Germinal center (tissue), 1 donor: Measurements from ENCODE around the gene SLC4A5.
"Not testable (repeated sequence)": the region's sequence is repeated elsewhere in the genome, so short reads cannot be mapped to it uniquely, and the experiment has no call there.

Source experiments
- DNase-seq: peaks from one replicate; pipeline ENCODE4 v3.0.0; 2012; ENCODE audit warnings: mixed read lengths, low spot score

Gene SLC4A5

DNA sequence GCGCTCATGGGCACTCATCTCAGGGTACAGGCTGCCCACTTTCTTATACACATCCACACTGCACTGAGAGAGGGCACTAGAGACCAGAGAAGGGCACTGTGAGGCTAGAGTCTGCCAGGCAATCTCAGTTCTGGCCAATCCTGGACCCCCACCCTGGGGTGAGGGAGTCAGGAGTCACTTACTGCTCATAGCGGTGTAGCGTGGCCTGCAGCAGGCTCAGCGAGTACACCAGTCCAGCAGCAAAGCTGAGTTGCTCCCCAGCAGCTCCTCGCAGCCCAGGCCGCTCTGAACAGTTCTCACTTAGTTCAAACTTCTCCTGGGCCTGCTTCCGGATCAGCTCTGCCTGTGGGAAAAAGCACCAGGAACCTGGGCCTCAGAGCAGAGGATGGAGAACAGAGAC lies 24.6 kb upstream of the SLC4A5 start:
- DNase-seq: no peak

DNA sequence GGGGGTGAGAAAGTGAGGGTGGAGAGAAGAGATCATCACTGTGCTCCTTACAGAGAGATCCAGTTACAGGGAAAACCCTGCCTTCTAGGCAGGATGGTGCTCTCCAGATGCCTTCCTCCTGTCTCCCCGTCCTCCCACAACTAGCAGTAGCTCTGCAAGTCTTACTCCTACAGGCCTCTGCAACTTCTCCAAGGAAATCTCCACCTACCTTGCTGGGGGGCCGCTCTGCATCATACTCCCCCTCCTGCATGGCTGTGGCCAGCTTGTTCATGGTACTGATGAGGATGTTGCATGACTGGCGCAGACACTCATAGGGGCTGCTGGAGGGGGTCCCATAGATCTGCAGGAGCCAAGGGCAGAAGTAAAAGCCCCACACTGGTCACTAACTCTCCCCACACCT lies 22.8 kb upstream of the SLC4A5 start:
- DNase-seq: no peak

DNA sequence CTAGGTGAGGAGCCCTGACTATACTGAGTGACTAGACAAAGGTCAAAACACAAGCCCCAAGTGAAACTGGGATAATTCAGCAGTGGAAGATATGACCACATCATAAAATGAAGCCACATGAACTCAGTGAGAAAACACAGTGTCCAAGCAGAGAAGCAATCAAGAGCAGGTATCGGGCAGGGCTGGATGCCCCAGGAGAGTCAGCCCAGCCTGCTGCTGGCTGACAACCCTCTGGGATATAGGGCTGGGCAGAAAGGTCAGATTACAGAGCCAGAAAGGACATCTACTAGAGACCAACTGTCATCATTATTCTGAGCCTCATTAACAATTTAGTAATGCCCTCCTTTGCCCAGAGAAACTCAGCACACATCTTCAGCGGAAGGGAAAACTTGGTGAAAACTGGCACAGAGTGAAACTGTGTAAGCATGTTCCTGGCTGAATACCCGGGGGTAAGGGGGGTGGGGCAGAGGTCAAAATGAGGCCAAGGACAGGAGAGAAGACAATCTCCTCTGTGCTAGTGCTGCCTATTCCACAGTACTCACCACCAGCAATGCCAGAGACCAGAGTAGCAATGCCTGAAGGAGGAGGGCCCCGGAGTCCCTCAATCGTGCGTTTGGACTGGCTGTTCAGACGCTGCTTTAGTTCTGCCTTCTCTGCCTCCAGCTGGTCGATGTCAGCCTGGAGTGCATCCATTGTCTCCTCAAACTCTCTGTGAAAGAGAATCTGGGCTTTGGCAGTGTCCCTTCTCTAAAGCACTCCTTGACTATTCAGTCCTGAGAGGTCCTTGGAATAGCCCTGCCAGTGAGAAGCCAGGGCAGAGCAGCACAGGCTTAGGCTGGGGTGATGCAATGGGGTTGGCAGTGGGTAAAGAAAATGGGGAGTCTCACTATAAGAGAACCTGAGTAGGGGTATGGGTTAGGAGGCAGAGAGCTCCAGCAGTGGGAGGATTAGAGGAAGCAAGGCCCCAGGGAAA lies 21.6 kb upstream of the SLC4A5 start:
- DNase-seq: no peak

DNA sequence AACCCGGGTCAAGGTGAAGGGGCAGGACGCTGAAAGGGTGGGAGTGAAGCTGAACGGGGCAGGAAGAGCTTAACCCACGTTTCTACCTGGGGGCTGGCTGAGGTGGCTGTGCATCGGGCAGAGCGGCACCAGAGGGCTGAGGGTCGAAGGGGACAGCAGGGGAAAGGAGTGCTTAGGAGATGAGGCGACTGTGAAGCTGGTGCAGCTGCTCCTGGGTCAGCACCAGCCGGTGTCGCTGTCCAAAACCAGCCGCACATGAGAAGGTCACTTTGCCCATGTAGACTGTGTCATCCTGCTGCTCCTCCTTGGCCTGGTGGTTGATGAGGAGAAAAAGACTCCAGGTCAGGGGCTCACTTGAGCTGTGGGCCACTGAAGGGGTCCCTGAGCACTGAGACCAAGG lies 18.1 kb upstream of the SLC4A5 start:
- no peak for DNase-seq

DNA sequence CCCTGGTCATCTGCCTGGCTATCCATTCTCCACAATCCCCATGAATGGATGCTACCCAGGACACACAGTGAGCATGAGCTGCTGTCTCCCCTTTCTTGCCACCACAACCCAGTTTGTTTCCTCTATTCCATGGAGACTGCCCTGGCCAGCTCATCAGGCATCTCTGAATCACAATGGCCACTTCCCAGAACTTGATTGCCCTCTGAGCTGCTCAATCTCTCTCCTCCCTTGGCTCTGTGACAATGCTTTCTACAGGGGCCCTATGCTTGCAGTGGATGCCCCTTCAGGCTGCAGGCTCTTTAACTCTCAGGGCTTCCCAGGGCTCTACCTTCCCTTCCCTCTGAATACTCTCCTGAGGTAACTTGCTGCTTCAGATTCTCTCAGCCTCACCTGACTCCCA lies 14.4 kb upstream of the SLC4A5 start:
- no peak for DNase-seq

DNA sequence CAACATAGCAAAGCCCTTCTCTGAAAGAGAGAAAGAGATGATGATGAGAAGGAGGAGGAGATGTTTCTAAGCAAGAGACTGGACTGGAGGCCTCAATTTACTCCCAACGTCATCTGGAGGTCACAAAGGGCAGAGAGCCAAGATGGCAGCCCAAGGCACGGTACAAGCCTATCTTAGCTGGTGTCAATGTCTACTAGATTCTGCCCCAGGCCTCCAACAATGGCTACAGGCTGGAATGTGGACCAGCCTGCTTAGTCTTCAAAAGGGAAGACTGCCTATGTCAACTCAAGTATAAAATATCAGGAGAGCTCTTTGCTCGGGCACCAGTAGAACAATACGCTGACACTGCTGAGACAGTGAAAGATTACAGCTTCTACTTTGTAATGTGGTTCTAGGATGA lies 6.7 kb upstream of the SLC4A5 start:
- DNase-seq: no peak

DNA sequence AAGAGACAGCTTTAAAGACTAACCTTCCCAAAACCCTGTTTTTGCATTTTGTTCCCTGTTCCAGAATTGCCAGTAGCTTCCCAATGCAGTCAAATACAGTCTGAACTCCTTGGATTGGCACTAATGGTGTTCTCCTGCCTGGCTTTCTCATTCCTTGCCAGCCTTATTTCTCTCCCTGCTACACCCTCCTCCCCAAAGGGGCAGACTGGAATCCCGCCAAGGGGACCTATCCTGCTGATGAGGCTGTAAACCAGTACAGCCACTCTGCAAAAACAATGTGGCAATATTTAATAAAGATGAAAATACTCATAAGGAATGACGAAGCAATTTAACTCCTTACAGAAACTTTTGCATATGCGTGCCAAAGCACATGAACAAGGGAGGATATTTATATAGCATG lies 4.5 kb upstream of the SLC4A5 start:
- no peak for DNase-seq

DNA sequence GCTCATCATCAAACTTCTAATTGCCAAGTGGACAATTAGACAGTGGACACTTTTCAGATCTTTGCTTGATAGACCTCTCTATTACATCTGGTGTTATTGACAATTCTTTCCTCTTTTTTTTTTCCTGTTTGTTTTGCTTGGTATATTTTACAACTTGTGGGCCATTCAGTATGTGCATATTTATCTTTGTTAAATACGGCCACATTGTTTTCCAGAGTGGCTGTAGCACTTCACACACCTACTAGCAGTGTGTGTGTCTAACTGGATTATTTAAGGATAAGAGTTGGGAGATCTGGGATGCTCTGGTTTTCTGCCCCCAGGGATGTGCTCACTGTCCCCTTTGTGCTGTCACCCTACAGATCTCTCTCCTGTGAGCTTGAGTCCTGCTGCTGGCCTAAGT lies 4.1 kb upstream of the SLC4A5 start:
- DNase-seq: no peak

DNA sequence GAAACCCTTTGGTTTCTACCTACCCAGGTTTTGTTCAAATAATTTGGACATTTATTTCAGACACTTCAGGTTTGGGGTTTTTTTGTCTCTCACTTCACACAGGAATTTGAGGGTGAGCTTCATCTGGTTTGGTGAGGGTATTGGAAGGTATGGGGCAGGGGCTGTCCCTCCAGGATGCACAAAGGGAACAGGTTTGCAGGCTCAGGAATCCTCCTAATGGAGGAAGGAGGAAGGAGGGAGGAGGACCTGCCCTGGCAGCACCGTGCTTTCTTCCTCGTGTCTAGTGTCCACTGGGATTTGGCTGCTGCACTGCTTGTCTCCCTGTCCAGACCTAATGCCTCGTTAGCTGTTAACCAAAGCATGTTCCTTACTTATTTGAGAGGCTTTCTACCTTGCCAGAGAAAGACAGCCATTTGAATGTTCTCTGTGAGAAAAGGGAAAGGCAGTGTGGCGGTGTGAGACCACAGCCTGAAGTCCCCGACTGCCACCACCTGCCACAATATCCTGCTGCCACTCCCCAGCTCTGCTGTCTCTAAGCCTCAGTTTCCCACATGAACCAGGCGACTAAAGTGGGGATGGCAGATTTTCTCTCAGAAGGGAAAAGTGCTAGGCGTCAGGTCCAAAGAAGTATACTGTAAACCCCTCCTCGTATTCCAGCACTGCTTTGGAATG lies 2.2 kb upstream of the SLC4A5 start:
- DNase-seq: no peak

DNA sequence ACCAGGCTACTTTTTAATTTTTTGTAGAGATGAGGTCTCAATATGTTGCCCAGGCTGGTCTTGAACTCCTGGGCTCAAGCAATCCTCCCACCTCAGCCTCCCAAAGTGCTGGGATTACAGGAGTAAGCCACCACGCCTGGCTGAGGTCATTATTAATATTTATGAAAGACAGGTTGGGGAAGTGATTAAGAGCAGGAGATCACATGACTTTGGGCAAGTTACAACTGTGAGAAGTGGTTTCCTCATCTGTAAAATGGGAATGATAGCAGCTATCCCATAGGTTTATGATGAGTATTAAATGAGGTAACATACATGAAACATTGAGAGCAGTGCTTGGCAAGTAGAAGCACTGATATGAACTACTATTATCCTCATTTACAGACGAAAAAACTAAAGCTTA lies 7.0 kb downstream of the SLC4A5 start:
- DNase-seq: not testable (repeated sequence)

DNA sequence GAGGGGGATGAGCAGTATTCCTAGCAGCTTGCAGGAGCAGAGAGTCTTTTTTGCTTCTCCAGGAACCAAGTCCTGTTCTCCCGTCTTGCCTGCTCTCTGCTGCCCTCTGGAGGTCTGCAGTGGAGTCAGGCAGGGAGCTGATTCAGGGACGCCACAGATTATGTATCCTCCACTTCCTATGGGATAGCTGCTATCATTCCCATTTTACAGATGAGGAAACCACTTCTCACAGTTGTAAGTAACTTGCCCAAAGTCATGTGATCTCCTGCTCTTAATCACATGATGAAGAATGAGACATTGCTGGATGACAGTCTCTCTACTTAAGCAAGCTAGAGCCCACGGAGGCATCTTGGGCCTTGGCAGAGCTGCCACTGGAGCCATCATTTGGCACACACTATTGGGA lies 8.3 kb downstream of the SLC4A5 start:
- peak; percentile 53 for DNase-seq

DNA sequence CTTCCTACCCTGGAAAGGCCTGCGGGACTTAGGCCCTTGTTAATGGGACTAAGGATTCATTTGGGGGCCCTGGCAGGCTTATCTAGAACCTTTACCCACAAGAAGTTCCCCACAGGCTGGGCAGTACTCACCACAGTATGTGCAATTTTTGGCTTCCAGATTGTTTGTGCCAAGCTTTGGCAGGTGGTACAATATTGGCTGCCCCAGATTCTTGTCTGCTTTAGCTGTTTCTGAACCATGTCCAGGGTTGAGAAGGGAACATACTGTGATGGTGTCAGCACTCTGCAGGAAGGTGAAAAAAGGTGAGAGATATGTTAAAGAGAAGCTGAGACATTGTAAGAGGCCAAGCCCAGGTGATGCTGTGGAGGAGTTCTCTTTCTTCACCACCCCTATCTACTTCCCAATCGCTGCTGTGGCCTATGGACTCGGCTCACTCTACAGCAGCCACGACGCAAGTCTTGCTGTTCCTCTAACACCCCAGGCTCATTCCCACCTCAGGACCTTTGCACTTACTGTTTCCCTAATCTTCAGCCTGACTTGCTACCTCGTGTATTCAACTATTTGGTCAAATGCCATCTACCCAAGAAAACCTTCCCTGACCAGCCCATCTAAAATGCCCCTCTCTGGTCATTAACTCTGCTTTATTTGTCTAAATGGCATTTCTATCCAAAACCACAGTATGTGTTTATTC lies 9.2 kb downstream of the SLC4A5 start:
- no peak for DNase-seq

DNA sequence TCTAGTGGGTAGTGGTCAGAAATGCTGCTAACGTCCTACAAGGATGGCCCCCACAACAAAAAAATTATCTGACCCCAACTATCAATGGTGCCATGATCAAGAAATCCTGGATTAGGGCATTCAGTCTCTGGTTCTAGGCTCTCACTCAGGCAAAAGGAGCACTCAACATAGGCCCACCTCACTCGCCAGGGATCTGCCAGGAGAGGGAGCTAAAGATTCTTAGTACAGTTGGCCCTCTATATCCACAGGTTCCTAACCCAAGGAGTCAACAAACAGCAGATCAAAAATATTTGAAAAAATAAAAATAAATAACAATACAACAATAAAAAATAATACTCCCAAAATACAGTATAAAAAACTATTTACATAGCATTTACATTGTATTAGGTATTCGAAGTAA lies 10.0 kb downstream of the SLC4A5 start:
- DNase-seq: no peak

DNA sequence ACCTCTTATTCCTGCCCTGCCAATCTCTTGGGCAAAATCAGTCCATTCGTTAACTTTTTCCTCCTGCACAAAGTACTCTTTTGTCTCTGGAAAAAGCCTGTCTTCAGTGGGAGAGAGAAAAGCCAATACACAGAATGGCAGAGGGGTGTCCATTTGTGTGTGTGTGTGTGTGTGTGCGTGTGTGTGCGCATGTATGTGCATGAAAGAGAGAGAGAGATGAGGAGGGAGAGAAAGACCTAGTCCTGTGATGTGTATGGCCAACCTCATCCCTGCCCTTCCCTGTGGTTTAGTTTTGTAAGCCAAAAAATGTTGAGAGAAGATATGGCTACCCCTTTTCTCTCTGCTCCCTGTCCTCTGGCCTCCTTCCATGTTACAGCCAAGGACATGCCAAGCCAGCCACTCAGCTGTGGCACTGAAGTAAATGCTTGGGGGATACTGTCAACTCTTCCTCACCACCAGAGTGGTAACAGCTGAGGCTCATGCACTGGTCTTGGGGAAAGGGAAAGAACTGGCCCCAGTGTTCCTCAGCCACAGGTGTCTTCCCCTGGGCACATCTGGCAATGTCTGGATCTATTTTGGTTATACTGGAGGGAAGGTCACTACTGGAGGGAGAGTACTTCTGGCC lies 10.6 kb downstream of the SLC4A5 start:
- no peak for DNase-seq

DNA sequence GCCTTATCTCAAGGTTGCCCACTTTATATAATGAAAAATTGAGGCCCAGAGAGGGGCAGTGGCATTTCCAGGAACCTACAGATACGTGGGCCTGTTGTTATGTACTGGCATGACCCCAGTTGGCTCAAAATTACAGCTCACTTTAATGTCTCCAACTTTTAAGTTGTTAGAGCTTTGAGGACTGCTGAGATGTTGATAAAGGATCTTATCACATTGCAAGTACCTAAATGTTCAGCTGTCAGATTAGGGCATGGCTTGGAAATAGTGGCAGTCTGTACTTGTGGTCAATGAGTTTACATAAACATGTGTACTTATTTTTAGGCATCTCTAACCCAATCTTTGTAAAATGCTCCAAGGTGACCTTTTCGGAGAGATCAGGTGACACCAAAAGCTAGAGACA lies 14.6 kb downstream of the SLC4A5 start:
- no peak for DNase-seq

DNA sequence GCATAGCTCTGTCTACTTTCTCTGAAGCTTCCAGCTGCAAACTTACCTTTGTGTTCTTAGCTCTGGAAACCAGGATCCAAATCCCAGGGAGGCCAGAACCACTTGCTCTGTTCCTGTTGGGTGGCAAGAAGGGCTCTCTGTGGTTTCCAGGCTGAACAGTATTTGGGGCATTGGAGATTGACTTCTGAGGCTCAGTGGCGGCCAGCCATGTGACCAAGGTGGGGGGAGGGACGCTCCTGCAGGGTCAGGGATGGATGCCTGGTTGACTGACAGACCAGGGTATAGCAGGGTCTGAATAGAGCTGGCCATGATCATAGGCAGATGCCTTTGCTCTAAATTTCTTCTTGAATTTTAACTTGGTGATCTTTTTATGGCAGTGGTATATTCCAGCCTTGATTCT lies 15.1 kb downstream of the SLC4A5 start:
- no peak for DNase-seq

DNA sequence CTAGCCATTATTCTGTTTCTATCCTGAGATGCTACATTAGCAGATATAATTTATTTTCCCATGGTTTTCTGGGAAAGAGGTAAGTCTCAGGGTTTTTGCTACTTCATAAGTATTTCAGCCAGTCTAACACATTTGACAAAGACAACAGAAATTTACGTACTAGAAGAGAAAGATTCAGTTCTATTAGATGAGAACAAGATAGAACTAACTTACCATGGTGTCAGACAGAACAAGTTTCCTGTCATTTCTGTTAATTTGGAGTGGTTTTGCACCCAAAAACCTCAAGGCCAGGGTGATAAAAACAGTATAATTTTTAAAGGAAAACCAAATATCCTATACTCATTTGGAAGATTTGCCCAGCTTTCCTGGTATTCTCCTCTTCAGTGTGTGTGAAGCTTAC lies 15.6 kb downstream of the SLC4A5 start:
- DNase-seq: no peak

DNA sequence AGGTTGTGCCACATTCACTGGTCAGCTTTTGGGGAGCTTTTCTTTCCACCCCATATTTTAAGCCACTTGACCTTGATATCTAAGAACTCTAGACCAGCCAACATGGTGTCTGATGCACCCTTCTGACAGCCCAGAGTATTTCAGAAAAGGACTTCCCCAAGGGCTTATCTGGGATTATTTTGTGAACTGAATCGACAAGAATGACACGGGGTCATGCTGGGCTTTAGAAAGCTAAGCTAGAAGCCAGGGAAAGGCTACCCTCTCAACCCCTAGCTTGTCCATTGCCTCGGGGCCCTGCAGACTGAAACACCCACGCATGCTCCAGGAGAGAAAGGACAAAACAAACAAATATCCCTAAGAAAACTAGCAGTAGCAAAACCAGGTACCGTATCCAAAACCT lies 16.0 kb downstream of the SLC4A5 start:
- DNase-seq: no peak

DNA sequence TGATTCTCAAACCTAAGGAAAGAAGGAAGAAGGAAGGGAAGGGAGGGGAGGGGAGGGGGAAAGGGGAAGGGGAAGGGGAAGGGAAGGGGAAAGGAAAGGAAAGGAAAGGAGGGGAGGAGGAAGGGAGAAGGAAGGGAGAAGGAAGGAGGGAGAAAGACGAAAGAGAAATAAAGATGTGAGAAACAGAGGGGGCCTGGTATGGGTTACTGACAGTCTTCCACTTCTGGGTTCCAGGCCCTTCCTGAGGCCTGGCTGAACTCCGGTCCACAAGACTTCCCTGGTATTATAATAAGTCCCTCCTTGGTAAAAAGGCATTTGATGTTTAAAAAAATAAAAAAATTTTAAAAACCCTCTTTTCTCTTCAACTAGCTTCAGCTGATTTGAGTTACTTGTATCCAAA lies 17.4 kb downstream of the SLC4A5 start:
- no peak for DNase-seq

DNA sequence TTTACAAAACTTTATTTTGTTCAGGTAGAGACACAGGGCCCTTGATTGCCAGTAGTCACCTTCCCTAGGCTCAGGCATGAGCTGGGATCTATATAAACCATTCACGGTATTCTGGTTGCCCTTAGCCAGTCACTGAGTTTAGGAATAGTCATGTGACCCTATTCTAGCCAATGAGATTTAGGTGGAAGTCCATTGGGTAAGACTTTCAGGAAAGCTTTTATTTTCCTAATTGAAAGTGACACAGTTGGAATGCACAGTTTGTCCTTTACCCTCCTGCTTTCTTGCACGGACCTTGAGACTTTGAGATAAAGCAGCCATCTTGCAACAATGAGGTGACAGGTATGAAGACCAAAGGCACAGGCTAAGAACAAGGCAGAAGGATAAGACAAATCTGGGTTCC lies 21.5 kb downstream of the SLC4A5 start:
- DNase-seq: no peak

DNA sequence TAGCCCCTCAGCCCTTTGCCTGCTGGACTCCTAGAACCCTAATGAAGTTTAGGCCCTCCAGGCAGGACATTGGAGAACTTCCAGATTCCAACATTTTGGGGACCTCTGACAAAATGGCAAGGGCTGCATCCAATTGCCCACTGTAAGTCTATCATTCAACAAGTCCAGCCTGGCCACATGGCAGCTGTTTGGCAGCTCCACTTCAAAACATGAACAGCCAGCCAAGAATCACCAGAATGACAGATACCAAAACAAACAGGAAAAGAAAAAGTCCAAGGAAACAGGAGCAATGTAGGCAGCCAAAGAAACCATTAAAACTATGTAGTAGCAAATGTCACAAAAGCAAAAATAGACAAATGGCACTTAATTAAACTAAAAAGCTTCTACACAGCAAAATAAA lies 25.5 kb downstream of the SLC4A5 start:
- DNase-seq: no peak

DNA sequence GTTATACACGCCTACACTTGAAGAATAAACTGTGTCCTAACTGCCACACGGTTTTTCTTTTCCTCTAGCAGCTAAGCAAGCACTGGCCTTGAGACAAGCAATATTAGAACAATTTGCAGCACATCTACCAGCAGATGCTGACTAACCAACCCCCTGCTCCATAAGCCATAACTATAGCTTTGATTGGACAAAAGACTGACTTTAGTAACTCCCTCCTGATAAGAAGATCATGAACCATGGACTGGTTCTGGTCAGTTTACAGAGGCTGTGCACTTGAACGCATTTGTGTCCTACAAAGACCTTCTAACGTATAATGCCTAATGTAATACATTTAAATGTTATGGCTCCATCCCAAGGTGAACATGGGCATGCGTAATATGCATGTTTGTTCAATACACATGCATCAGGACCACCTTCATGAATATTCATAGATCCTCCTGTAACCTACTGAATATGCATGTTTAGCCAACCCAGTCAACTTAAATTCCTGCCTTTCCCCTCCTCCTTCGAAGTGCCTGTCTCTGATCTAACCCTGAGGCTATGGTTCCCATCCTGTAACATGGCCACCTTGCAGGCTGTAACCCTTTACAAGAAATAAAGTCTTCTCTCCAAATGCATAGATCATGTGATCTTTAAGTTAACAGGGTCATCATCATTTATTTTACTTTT lies 26.5 kb downstream of the SLC4A5 start:
- no peak for DNase-seq
